GOT3 (cell line): Measurements from ENCODE around the gene CFAP54.
"Not testable (repeated sequence)": the region's sequence is repeated elsewhere in the genome, so short reads cannot be mapped to it uniquely, and the experiment has no call there.

Source experiments
- DNase-seq: peaks from one replicate; lab custom pipeline; 2025; ENCODE audit warnings: mixed read lengths; lab: John Stamatoyannopoulos, UW

Gene CFAP54, protein sequence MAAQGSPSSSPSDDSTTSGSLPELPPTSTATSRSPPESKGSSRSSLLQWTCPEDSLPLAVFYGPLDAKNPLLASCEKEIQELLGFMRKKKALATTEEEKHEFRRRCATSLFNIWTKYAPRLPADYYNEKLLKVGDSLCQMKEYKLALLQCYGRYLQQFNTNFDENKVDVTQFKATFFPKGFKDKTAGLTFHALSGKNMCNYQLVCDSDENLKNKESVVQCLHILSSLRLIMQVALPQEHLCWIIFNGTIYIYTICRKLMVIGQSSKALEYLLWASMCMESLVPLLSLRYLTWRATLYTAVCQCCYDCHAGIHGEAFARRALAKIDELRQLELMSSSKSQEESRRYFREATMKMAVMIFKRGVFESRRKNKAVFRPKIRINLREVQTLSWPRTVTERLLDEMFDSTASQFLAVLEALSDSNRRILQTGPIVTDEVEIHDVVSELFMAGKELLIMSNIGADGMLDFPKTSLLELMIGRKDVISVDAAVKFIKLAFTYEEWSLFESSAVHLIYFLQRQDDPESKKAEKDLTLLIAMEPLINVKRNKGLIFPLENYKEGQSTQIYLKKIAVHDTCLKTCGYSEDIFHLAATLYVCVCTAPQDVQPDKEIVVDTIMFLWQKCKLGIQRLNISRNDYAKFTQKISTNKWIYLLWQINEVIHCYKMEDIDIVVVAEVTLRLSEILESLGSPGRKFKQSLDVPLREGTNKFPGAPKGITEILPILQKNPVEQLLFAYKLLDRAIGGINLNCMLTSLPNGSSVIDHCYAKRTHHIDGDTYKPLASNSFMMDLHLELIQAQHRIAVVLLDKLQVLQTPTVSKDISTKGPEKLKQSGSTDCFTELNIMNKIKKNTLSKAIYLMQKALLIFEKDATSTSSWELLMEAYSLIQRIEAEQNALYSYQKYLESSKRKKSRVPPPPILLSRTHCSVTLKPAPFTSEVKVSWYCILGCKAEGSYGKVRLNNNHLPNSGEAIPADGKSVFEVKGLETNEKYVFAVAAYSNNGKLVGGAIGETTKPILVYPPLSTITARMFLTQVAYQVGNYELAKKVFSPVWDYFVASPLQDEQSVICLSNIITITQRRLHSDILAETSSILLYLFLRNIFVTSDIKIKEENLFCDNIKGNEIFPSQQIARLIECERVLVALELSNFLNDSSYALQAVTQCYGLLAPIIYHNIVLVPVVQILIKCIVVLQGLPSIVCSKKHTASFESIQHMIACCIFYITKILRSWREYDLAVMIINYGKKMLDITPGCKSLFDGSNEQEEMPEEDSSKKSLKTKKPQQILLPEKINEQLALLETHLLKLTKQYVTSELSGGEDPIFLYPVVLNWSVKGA (N-terminal part only)

DNA sequence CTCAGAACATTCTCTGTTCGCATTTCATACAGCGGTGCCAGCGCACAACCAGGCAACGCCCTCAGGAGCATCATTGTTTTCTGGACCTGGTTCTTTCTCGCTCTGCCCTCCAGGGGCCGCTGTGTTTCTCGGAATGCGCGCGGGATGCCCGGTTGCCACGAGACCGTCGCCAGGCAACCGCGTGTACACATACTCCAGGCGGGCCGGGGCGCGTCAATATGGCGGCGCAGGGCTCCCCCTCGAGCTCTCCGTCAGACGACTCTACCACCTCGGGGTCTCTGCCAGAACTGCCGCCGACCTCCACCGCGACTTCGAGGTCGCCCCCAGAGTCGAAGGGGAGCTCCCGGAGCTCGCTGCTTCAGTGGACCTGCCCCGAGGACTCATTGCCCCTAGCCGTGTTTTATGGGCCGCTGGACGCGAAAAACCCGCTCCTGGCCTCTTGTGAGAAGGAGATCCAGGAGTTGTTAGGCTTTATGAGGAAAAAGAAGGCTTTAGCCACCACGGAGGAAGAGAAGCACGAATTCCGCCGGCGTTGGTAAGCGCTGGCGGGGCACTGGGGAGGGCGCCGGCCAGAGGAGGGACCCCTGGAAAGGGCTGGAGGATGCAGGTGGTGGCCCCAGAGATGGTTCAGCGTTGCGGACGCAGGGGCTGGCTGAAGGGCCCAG is at the start of gene CFAP54:
TSS of gene CFAP54 (plus strand) at position 186 of the 665 bp plus-strand sequence. CDS start at position 219, 33 bp downstream.
- peak; percentile 62 for DNase-seq

- DNase-seq, result no peak
Observed at GRCh38 chr12:96441816-96442215, 47.6 kb upstream of the CFAP54 start.

DNA sequence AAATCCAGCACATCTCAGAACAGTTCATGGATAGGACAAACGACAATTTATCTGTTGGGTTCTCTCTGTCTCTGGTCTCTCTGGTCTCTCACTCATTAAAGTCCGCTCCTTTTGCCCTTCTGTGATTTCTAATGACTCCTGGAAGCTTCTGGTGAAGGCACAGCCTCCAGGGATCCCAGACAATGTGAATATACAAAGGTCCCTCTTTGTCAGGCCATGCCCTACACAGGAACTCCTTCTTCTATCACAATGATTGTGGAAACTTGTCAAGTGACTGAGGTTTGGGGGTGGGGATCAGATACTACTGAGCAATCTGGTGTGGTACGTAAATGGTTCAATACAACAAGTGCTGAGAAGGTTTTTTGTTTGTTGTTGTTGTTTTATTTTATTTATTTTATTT is 46.5 kb upstream of the CFAP54 start:
- no peak for DNase-seq

GRCh38 chr12:96444399-96444798 is 45.0 kb upstream of the CFAP54 start:
- DNase-seq, result no peak

GRCh38 chr12:96445691-96446583 is 43.4 kb upstream of the CFAP54 start:
- no peak for DNase-seq

GRCh38 chr12:96447256-96447655 is 42.1 kb upstream of the CFAP54 start:
- DNase-seq, result no peak

GRCh38 chr12:96448300-96448699 is 41.1 kb upstream of the CFAP54 start:
- DNase-seq, result no peak

- DNase-seq, result no peak
Observed at GRCh38 chr12:96452261-96452922, 37.0 kb upstream of the CFAP54 start.

GRCh38 chr12:96454396-96454795 is 35.0 kb upstream of the CFAP54 start:
- no peak for DNase-seq

GRCh38 chr12:96456265-96456974 is 33.0 kb upstream of the CFAP54 start:
- no peak for DNase-seq

DNA sequence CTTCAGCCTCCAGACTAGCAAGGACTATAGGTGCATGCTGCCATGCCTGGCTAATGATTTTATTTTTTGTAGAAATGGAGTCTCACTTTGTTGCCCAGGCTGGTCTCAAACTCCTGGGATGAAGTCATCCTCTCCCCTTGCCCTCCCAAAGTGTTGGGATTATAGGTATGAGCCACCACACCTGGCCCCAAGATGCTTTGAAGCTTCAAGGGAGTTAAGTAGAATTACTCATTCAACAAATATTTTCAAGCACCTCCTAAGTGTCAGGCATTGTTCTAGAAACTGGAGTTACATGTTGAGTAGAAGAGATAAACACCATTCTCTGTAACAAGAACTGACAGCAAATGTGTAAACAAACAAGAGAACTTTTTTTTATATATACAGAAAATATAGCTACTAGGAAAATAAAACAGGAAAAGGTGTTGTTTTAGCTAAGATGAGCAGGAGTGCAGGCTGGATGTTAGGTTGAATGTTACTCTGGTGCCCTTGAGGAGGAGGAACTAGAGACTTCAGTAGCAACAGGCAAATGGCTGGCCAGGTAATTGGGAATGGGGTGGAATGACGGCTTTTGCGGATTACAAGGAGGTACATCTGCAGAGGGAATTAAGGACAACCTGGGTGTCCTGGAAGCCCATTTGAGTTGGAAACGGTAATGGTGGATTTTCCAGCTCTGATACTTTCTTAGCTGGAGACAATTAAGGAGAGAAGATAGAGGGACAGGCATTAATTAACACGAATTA is 32.0 kb upstream of the CFAP54 start:
- no peak for DNase-seq

DNA sequence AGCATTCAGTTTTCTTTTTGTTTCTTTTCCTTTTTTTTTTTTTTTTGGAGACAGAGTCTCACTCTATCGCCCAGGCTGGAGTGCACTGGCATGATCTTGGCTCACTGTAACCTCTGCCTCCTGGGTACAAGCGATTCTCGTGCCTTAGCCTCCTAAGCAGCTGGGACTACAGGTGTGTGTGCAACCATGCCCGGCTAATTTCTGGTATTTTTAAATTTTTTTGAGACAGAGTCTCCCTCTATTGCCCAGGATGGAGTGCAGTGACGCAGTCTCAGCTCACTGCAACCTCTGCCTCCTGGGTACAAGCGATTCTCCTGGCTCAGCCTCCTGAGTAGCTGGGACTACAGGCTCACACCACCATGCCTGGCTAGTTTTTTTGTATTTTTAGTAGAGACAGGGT is 30.1 kb upstream of the CFAP54 start:
- not testable (repeated sequence) for DNase-seq

GRCh38 chr12:96462571-96463280 is 26.7 kb upstream of the CFAP54 start:
- DNase-seq, result no peak

GRCh38 chr12:96465896-96466295 is 23.5 kb upstream of the CFAP54 start:
- DNase-seq, result no peak

- DNase-seq, result no peak
Observed at GRCh38 chr12:96466939-96467751, 22.2 kb upstream of the CFAP54 start.

DNA sequence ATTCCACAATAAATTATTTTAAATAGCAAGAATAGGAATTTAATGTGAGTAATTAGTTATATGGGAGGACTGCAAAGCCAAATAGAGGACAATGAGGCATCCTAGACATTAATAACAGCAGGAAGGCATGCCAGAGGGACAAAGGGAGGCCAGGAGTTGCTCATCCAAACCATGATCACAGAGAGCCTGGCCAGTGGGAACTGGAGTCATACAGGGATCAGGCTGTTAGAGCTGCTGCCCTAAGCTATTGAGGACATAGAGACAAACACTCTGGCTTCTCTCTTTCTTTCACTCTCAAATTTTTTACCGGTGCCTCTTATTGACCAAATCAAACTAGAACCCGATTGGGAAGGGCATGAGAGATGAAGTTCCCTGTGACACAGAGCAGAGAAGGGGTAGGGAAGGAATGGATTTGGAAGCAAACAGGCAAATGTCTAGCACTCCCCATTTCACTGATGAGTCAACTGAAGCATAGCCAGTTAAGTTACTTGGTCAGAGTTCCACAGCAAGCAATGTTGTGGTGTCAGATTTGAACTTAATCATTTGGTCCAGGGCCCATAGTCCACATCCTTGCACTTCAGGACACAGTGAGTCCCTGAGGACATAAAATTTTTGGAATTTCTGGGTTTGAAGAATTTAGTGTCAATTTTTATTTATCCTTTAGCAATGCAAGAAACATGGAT is 17.9 kb upstream of the CFAP54 start:
- no peak for DNase-seq
